ENCODE data around the gene MBD3L5.
A peak's percentile ranks its signal among the peaks of the same experiment; 100 is the strongest.
"Not testable (repeated sequence)": the region's sequence is repeated elsewhere in the genome, so short reads cannot be mapped to it uniquely, and the experiment has no call there.

MBD3L5 gene

DNA sequence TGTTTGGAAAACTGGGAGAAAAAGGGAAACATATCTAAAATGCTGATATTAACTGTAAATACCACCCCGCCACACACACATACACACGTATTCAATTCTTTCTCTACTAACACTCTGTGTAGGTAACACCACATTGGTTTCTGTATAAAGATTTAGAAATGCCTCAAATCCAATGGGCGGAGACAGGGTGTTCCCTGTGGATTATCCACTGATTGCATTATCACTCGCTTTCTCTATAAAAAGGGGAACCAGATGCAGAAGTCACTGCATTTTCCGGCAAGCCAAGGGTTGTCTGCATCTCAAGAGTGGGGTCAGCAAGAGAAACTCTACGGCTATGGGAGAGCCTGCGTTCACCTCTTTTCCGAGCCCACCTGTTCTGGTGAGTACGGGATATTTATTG is at the start of gene MBD3L5:
Gene MBD3L5 (plus strand): TSS at position 301 of the 400 bp plus-strand sequence. CDS start 34 bp downstream, at position 335.
- not testable (repeated sequence) for H3K4me3 Mint-ChIP-seq, H3K27me3 Mint-ChIP-seq, H3K36me3 Mint-ChIP-seq, H3K27ac Mint-ChIP-seq, H3K4me1 Mint-ChIP-seq, H3K9me3 Mint-ChIP-seq

DNA sequence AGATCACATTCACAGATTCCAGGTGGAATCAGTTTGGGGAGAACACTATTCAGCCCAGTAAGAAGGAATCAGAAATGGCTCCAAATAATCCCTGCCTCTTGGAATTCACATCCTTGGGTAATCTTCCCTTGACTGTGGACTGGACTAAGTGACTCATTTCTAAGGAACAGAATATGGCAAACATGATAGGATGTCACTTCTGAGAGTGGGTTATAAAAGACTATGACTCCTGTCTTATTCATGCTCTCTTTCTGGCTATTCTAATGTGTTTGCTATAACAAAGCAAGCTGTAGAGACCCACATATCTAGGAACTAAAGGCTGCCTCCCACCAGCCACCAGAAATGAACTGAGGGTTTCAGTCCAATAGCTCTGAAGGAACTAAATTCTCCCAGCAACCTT is 46.9 kb upstream of the MBD3L5 start:
- H3K27ac Mint-ChIP-seq = no peak overlapping the region
- H3K4me1 Mint-ChIP-seq = peaks cover 4% of the 10 kb centered on the region
- peaks cover 51% of the 10 kb centered on the region for H3K36me3 Mint-ChIP-seq
- peaks cover 15% of the 10 kb centered on the region for H3K9me3 Mint-ChIP-seq
- H3K4me3 Mint-ChIP-seq = no peak overlapping the region
- H3K27me3 Mint-ChIP-seq = no peaks in the 10 kb centered on the region

DNA sequence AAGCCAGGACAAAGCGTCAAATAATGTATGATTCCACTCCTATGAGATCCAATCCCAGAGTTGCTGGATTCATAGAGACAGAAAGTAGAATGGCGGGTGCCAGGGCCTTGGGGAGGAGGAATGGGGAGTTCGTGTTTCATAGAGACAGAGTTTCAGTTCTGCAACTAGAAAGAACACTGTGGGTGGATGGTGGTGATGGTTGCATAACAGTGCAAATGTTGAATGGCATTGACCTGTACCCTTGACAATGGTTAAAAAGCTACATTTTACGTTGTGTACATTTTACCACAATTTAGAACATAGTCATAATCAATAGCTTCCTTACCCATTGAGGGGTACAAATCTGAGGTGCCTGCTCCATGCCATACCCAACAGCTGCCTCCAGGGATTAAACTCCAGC is 42.5 kb upstream of the MBD3L5 start:
- Mint-ChIP-seq H3K27me3 (no peaks in the 10 kb centered on the region), H3K4me3 (no peak overlapping the region), H3K27ac (no peak overlapping the region)

DNA sequence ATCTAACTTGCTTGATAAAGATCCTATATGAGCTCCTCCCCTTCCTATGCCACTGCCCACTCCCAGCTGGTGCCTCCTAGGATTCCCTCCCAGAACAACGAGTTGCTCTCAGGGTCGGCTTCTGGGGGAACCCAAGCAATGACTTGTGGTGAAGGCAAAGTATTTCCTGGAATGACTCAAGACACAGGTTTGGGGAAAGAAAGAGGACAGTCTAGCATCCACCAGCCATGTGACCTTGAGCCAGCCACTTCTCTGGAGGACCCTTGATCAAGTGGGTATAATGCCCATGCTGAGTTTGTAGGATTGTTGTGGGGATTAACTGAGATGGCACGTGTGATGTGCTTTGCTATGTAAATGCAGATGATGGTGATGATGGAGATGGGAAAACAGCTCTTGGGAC is 42.1 kb upstream of the MBD3L5 start:
- no peak overlapping the region for H3K4me3 Mint-ChIP-seq
- peaks cover 37% of the 10 kb centered on the region for H3K36me3 Mint-ChIP-seq
- H3K4me1 Mint-ChIP-seq = peaks cover 1% of the 10 kb centered on the region
- H3K27ac Mint-ChIP-seq = no peak overlapping the region
- H3K9me3 Mint-ChIP-seq = peaks cover 15% of the 10 kb centered on the region
- no peaks in the 10 kb centered on the region for H3K27me3 Mint-ChIP-seq

More for the DNA sequence above, 42.5 kb upstream of the MBD3L5 start:
- Mint-ChIP-seq H3K36me3 (peaks cover 40% of the 10 kb centered on the region), H3K4me1 (no peaks in the 10 kb centered on the region), H3K9me3 (peaks cover 15% of the 10 kb centered on the region)

DNA sequence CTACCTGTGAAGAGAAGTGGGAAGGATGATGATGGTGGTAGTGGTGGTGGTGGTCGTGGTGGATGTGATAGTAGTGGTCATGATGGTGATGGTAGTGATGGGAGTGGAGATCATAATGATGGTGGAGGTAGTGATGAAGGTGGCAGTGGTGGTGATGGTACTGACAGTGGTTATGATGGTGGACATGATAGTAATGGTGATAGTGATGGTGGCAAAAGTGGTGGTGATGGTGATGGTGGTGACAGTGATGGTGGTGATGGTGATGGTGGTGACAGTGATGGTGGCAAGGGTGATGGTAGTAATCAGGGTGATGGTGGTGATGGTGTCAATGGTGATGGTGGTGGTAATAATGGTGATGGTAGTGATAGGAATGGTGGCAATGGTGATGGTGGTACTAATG is 35.3 kb upstream of the MBD3L5 start:
- Mint-ChIP-seq H3K4me3 (no peak overlapping the region), H3K4me1 (peaks cover 30% of the 10 kb centered on the region), H3K9me3 (no peaks in the 10 kb centered on the region), H3K27me3 (no peaks in the 10 kb centered on the region), H3K27ac (peak overlapping the region; percentile 8), H3K36me3 (peaks cover 8% of the 10 kb centered on the region)

DNA sequence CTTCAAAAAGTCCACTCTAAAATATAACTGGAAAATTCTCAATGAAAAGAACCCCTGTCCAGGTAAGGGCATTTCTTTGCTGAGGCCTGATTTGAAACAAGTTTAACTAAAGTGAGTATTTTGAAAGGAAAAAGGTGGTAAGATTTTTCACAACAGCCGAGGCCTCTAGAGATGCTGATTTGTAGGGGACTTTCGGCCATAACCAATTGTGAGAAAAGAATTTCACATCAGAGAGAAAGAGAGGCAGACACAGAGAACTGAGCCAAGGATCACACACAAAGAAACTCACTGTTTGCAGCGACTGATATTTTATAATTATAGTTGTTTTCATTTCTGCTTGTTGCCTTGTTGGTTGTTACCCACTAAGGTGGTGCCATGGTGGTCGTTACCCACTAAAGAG is 33.6 kb upstream of the MBD3L5 start:
- Mint-ChIP-seq H3K27ac (peak overlapping the region; percentile 82), H3K4me3 (peak overlapping the region; percentile 77), H3K27me3 (no peaks in the 10 kb centered on the region), H3K9me3 (peaks cover 5% of the 10 kb centered on the region), H3K4me1 (peaks cover 41% of the 10 kb centered on the region), H3K36me3 (peaks cover 10% of the 10 kb centered on the region)

DNA sequence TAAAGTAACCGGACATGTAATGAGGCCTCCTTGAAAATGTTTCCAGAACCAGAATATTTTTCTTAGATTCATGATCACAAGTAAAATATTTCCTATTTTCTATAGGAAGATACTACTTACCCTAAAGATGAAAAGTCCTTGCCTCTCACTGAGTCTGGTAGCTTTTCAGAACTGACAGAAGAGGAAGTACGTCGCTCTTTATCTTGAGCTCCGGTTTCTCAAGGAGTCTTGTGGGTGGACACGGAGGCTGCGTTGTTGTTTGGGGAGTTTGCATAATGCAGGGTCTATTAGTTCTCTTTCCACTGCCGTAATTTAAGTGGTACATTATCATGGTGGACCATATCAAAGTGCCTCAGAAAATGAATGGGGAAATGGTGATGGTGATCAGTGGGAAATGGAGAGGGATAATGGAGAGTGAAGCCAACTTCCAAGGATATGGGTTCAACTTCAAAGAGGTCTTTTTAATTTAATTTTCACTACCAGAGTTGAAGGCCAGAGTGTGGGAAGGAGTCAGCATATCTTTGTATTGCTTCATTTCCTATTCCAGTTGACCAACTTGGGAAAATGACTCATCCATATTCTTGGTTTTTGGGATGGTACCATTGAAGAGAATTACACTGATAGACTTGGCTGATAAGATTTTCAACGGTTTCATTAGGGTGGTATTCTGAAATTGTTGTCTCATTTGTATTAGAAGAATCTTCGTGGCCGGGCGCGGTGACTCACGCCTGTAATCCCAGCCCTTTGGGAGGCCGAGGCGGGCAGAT is 32.5 kb upstream of the MBD3L5 start:
- peaks cover 41% of the 10 kb centered on the region for H3K4me1 Mint-ChIP-seq
- peak overlapping the region; percentile 77 for H3K4me3 Mint-ChIP-seq
- H3K9me3 Mint-ChIP-seq = peaks cover 5% of the 10 kb centered on the region
- peaks cover 10% of the 10 kb centered on the region for H3K36me3 Mint-ChIP-seq
- peak overlapping the region; percentile 82 for H3K27ac Mint-ChIP-seq
- no peaks in the 10 kb centered on the region for H3K27me3 Mint-ChIP-seq

DNA sequence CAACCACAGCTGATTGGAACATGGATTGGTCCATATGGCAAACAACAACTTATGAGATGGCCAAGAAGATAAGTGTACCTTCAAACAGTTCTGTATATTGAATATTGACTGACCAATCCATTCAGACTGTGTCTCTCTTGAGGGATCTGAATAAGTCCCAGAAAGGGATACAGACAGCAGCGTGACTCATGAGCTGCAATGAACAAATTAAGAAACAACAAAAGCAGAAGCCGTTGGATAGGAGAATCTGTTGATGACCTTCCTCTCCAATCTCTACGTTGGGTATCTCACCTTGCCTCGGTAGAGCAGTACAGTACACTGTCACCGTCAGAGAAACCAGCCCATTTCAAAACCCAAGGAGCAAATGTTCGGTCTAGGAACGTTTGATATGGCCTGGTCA is 30.4 kb upstream of the MBD3L5 start:
- Mint-ChIP-seq H3K4me3 (no peak overlapping the region), H3K27me3 (no peaks in the 10 kb centered on the region), H3K36me3 (peaks cover 9% of the 10 kb centered on the region), H3K4me1 (peaks cover 40% of the 10 kb centered on the region), H3K27ac (no peak overlapping the region), H3K9me3 (peaks cover 5% of the 10 kb centered on the region)

DNA sequence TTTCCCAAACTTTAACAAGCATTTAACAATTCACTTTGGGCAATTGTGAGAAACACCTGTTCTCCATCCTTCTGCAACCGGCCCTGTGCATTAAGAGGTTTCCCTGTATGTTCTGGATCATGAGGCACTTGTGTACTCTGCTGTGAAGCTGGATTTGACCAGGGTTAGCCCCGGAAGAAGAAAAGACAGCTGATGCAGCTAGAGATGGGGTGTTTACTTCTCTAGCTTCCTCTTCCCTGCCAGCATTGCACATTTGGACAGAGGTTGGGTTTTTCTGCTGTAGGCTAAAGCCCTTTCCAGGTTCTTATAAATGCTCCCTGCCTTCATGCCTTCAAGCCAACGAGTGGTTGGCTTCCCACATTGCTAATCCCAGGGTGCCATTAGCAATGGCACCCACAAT is 30.0 kb upstream of the MBD3L5 start:
- Mint-ChIP-seq H3K36me3 (peaks cover 6% of the 10 kb centered on the region), H3K27ac (no peak overlapping the region), H3K9me3 (peaks cover 5% of the 10 kb centered on the region), H3K27me3 (no peaks in the 10 kb centered on the region), H3K4me1 (peaks cover 36% of the 10 kb centered on the region), H3K4me3 (no peak overlapping the region)

DNA sequence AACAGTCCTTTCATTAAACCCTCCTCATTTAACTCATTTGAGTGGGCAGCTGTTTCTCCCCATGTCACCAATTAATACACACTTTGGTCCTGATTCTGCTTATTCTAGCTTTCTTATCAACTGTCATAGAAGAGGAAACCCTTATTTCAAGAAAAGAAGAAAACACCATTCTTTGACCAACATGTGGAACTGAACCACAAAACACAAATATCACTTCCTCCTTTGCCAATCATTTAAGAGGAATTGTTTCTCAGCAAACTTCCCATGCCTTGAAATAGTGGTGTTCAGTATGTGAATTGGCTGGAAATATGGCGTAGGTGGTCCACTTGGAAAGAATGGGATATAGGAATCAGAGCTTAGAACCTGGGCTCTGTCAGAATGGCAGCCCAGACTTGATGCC is 29.6 kb upstream of the MBD3L5 start:
- H3K4me3 Mint-ChIP-seq = no peak overlapping the region
- H3K36me3 Mint-ChIP-seq = peaks cover 6% of the 10 kb centered on the region
- peaks cover 5% of the 10 kb centered on the region for H3K9me3 Mint-ChIP-seq
- peaks cover 36% of the 10 kb centered on the region for H3K4me1 Mint-ChIP-seq
- H3K27me3 Mint-ChIP-seq = no peaks in the 10 kb centered on the region
- H3K27ac Mint-ChIP-seq = no peak overlapping the region

DNA sequence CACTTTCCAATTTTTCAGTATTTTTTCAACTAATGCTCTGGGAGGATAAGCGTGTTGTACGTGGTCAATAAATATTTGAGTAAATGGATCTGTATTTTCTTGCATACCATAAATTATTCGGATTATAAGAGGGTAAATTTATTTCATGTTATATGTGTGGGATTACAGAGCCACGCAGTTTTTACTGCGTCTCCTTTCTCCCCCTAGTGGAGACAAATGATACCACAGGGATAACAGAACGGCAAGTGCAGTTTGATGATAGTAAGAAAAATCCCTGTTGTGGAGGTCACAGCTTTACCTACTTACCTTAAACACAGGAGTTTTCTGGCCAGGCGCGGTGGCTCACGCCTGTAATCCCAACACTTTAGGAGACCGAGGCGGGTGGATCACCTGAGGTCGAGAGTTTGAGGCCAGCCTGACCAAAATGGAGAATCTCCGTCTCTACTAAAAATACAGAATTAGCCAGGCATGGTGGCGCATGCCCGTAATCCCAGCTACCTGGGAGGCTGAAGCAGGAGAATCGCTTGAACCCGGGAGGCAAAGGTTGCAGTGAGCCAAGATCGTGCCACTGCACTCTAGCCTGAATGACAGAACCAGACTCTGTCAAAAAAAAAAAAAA is 26.0 kb upstream of the MBD3L5 start:
- no peak overlapping the region for H3K4me3 Mint-ChIP-seq
- peaks cover 48% of the 10 kb centered on the region for H3K4me1 Mint-ChIP-seq
- peaks cover 10% of the 10 kb centered on the region for H3K9me3 Mint-ChIP-seq

DNA sequence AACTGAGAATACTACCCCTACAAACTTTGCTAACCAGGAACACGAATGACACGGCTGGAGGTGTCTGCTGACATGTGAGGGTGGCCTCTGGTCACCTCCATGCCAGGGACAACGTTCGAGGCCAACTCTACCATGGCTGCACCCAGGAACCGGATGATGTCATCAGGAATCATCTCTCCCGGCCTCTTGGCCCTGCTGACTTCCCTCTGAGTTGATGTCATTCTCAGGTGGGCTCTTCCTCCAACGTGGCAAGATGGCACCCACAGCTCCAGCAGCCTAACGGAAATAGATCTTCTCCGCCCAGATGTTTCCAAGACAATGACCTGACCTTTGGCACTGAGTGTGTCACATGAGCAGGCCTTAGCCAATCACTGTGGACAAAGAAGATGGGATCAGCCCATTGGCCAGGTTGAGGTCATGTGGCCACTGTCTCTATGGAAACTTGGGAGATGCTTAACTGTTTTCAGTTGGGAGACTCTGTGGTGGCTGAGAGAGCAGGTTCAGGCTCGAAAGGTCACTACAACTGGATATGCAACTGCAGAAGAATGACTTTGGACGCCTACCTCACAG is 24.2 kb upstream of the MBD3L5 start:
- peaks cover 49% of the 10 kb centered on the region for H3K4me1 Mint-ChIP-seq
- no peak overlapping the region for H3K4me3 Mint-ChIP-seq
- H3K27me3 Mint-ChIP-seq = no peaks in the 10 kb centered on the region
- peak overlapping the region; percentile 62 for H3K27ac Mint-ChIP-seq
- H3K36me3 Mint-ChIP-seq = no peaks in the 10 kb centered on the region
- H3K9me3 Mint-ChIP-seq = peaks cover 5% of the 10 kb centered on the region

More for the DNA sequence above, 26.0 kb upstream of the MBD3L5 start:
- Mint-ChIP-seq H3K27me3 (no peaks in the 10 kb centered on the region), H3K27ac (peak overlapping the region; percentile 17), H3K36me3 (peaks cover 3% of the 10 kb centered on the region)

DNA sequence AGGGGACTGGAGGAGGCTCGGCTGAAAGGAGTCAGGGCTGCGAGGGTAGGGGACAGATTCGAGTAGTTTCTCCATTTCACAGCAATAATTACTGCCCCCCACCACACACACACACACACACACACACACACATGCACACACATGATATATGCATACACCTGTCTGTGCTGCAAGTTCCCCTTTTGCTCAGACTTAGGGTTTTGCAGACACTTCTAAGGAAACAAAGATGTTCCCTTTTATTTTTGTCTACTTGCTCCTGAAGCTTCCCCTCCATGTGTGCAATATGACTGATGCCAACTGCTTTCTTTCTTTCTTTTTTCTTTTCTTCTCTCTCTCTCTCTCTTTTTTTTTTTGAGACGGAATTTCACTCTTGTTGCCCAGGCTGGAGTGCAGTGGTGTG is 22.5 kb upstream of the MBD3L5 start:
- no peak overlapping the region for H3K4me3 Mint-ChIP-seq
- no peaks in the 10 kb centered on the region for H3K36me3 Mint-ChIP-seq
- H3K4me1 Mint-ChIP-seq = peaks cover 52% of the 10 kb centered on the region
- peaks cover 5% of the 10 kb centered on the region for H3K9me3 Mint-ChIP-seq
- no peak overlapping the region for H3K27ac Mint-ChIP-seq
- no peaks in the 10 kb centered on the region for H3K27me3 Mint-ChIP-seq

DNA sequence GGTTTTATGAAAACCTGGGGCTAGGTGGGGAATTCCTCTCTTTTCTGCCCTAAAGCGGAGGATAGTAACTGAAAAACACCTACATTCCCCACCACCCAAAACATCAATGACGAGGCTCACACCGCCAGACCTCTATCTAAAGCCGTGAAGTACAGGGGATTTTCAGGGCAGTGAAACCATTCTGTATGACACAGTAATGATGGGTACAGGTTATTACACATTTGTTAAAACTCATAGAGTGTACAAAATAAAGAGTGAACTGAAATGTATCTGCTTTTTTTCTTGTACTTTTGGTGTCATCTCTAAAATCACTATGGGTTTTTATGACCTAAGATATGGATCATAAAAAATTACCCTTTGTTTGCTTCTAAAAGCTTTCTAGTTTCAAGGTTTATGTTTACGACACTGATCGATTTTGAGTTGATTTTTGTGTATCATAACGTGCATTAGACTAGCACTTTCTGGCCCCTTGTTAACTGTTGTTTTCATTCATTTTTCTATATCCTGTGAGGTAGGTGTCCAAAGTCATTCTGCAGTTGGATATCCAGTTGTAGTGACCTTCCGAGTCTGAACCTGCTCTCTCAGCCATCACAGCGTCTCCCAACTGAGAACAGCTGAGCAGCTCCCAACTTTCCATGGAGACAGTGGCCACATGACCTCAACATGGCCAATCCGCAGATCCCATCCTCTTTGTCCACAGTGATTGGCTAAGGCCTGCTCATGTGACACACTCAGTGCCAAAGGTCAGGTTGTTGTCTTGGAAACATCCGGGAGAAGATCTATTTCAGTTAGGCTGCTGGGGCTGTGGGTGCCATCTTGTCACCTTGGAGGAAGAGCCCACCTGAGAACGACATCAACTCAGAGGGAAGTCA is 19.4 kb upstream of the MBD3L5 start:
- Mint-ChIP-seq H3K27me3 (no peaks in the 10 kb centered on the region), H3K36me3 (no peaks in the 10 kb centered on the region), H3K4me1 (peaks cover 57% of the 10 kb centered on the region), H3K27ac (peak overlapping the region; percentile 46), H3K4me3 (peak overlapping the region; percentile 47), H3K9me3 (peaks cover 5% of the 10 kb centered on the region)

DNA sequence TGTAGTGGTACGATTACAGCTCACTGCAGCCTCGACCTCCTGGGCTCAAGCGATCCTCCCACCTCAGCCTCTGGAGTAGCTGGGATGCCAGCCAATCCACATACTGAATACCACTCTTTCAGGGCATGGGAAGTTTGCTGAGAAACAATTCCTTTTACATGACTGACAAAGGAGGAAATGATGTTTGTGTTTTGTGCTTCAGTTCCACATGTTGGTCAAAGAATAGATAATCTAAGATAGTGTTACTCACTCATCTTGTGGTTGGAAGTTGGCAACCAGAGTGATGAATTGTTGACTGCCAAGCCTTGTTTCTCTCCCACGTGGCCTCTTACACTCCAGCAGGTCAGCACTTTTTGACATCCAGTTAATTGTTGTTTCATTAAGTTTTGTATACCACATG is 16.7 kb upstream of the MBD3L5 start:
- H3K36me3 Mint-ChIP-seq = no peaks in the 10 kb centered on the region
- no peaks in the 10 kb centered on the region for H3K27me3 Mint-ChIP-seq
- H3K4me1 Mint-ChIP-seq = peaks cover 36% of the 10 kb centered on the region
- H3K27ac Mint-ChIP-seq = peak overlapping the region; percentile 55
- peak overlapping the region; percentile 15 for H3K4me3 Mint-ChIP-seq
- no peaks in the 10 kb centered on the region for H3K9me3 Mint-ChIP-seq

Data from activated naive CD4-positive, alpha-beta T cell treated with anti-CD3 and anti-CD28 coated beads, Interleukin-2, amount 50 U/mL, for 24 hours (primary cell).